Esophagus squamous epithelium (tissue), 4 donors: ENCODE measurements around the gene CCDC146.

ENCODE experiments used
- CTCF ChIP-seq, 6 experiments: fragments of 450-650 bp in 4 of 6; fragments of 200-600 bp in 2 of 6; sonication (generic) in 2 of 6; IDR thresholded peaks; one replicate each; pipeline ENCODE4 v1.5.1; 2016 to 2019; ENCODE audit warnings: antibody characterized with exemption in 6 of 6, mild to moderate bottlenecking in 4 of 6, moderate library complexity in 4 of 6
- POLR2A ChIP-seq, 4 donors: fragments of 450-650 bp; IDR thresholded peaks; one replicate each; pipeline ENCODE4 v1.6.1; 2017; ENCODE audit warnings: antibody characterized with exemption in 4 of 4, mild to moderate bottlenecking in 4 of 4, moderate library complexity in 3 of 4

GRCh38 chr7:77205706-77206105 lies 83.3 kb downstream of the CCDC146 start:
- TF ChIP-seq CTCF (IDR thresholded peaks at IDR 0.05) (no peak), POLR2A (IDR thresholded peaks at IDR 0.05) (no peak)
